IPS-18c (cell line): ENCODE measurements around the gene RNASE7.

ENCODE experiments used
- H3K4me3 ChIP-seq: 2 replicates; pipeline ENCODE4 v1.7.0; 2013; ENCODE audit warnings: low read depth, mild to moderate bottlenecking, low read length, moderate library complexity; ENCODE audit not compliant: insufficient read depth
- H3K9me3 ChIP-seq: one replicate; pipeline ENCODE4 v1.6.1; 2013; ENCODE audit warnings: mild to moderate bottlenecking, low read length, moderate library complexity; ENCODE audit not compliant: control insufficient read depth, insufficient read depth

The RNASE7 gene

DNA sequence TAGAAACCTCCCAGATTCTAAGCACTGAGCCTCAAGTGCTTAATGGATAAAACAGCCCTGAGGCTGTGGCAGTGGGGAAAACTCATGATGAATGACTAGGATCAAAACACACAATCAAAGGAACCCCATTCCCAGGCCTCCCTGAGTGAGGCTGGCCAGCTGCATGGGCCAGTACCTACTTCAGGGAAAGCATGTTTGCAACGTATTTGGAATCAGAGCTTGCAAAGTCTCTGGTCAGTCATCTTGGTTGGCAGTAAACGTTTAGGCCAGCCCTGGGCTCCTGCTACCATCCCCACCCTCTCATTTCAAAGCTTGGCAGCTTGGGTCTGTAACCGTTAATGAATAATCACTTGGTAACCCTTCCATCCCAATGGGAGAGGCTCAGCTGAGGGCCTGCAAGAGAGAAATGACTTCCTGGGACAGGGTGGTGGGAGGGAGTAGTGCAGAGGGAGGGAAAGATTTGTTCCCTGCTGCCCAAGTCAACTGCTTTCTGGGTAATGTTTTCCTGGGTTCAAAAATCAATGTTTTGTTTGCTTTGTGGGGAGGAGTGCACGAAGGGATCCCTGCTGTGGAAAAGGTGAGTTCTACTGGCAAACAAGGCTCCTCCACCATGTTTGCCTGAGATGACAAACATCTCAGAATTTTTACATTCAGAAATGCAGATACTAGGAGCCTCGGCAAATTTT lies 13.4 kb downstream of the RNASE7 start:
- H3K9me3 ChIP-seq = no peaks in the 10 kb centered on the region
- no peak overlapping the region for H3K4me3 ChIP-seq

DNA sequence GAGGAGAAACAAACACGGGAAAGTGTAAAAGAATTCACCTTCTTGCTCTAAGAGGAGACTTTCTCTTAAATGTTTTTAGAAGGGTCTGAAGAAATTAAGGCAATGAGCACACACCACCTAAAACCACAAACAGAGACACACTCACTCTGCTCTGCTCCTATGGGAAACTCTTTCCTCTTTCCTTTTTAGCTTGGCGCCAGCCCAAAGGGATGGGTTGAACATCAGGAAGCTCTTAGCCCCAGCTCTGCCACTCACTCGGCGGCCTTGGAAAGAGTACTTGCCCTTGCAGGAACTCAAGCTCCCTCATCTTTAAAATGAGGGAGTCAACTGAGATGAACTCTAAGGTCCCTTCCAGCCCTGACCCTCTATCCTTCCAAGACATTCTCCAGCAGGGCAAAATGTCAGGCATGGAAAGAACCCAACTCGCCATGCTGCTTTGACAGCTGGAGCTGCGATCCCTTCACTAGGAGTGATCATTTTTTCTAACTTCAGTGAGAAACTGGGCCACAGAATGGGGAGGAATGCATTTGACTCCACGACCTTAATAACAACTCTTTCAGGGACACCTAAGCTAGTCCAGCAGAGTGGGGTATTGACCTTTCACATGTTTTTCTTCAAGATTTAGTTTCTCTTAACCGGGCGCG lies 14.5 kb downstream of the RNASE7 start:
- Histone ChIP-seq H3K4me3 (no peak overlapping the region), H3K9me3 (no peaks in the 10 kb centered on the region)

DNA sequence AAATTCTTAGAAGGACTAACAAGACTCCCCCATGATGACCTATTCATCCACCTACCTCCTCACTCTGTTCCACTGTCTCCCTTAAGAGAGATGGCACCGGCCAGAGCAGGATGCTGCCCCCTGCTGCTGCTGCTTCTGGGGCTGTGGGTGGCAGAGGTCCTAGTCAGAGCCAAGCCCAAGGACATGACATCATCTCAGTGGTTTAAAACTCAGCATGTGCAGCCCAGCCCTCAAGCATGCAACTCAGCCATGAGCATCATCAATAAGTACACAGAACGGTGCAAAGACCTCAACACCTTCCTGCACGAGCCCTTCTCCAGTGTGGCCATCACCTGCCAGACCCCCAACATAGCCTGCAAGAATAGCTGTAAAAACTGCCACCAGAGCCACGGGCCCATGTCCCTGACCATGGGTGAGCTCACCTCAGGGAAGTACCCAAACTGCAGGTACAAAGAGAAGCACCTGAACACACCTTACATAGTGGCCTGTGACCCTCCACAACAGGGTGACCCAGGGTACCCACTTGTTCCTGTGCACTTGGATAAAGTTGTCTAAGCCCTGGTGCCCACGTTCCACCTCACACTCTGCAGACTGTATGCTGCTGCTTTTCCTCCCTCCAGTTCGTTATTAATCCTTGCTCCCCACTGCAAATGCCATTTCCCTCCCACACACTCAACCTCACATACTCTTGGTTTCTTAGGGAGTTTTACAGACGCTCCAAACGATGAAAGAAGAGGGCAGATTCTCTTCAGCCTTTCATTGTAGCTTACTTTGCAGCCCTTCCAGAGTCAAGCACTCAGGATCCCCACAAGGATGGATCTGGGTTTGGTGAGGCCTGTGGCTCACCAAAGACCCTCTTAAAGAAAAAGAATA lies 15.9 kb downstream of the RNASE7 start, which contains the start of gene RNASE8:
RNASE8 (plus strand) TSS at position 20 of the 873 bp plus-strand sequence; CDS start at position 91, 71 bp downstream.
- Histone ChIP-seq H3K9me3 (no peaks in the 10 kb centered on the region), H3K4me3 (no peak within 1 kb of the TSS)

DNA sequence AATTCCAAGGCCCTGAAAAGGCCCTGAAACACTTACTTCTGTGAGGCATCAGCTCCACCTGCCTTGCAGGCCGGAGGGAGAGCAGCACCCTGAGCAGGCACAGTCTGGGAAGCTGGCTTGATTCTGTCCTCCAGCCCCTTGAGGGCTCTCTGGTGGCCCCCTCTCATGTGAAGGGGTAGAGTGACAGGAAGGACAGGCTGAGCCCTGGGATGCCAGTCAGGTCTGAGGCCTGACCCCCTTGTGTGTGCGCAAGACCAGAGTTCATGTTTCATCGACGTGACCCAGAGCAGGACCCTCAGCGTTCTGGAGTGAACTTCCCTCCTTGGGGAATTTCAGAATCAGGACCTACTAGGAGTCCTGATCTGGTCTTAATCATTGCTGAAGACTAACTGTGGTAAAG lies 16.7 kb downstream of the RNASE7 start:
- Histone ChIP-seq H3K4me3 (no peak overlapping the region), H3K9me3 (no peaks in the 10 kb centered on the region)

DNA sequence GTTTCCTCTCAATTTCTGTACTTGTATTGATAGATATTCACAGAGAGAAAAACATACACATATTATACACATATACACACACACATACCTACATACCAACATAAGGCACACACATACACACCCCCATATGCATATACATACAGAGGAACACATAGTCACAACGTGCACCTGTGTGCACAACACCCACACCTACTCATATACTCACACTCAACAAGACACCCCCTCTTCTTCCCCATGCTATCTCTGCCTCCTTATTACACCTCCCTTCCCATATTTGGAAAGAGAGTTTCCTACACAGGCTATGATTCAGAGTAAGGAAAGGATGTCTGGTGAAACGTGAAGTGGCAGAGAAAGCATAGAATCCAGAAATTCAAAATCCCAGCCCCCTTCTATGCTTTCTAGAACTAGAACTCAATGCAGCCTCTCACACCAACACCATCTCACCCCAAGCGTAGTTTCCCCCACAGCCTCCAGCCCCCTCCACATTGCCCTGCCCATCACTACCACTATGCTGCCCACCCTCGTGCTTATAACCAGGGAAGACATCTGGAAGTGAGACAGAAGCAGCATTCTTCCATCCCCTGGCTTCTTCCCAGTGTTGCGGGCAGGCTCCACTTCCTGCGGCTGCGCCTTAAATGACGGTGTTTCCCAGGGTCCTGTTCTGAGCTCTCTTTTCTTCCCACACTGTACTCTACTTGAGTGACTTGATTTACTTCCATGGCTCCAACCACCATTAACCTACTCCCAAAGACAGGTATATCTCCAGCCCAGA lies 17.9 kb downstream of the RNASE7 start:
- no peaks in the 10 kb centered on the region for H3K9me3 ChIP-seq
- no peak overlapping the region for H3K4me3 ChIP-seq

DNA sequence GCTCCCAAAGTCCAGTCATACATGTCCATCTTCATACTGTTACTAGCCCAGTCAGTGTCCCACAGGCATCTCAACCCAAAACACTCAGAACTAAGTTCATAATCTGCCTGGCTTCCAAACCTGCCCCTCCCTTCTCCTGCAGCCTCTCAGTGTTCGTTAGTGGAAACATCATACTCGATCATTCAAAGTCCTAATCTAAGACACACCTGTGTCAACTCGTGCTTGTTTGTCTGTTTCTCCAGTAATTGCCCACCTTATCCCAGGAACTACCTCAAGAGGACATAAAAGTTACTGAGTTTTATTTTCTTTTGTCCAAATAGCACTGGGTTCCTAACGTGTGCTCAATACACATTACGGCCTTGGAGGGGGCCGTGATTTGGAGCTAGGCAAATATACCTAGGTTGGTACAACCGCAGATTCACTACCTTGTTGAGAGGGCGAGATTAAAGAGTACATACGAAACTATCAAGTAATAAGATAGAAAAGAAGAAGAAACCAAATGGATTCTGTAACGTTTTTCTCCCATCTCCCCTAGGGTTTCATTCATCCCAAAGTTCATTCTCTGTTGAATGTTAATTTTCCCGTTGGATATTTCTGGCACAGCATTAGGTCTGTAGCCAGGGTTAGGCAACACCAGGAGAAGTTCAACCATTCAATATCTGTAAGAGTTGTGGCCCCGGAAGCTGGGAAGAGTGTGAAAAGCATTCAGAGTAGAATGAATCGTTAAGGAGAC lies 18.6 kb downstream of the RNASE7 start:
- Histone ChIP-seq H3K9me3 (no peaks in the 10 kb centered on the region), H3K4me3 (no peak overlapping the region)

DNA sequence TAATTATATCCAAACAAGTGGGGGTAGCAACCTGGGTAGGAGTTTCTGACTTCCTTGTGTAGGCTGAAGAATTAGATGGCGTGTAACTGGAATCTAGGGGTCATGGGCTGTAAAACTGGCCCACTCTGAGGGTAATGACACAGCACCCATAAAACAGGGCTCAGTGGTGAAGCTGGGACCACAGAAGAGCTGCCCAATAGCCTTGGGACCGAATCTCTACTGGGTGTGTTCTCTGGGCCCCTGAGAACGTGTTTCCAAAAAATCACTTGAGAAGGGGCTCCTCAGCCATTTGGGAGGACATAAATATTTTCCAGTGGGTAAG lies 19.1 kb downstream of the RNASE7 start:
- no peaks in the 10 kb centered on the region for H3K9me3 ChIP-seq
- no peak overlapping the region for H3K4me3 ChIP-seq

DNA sequence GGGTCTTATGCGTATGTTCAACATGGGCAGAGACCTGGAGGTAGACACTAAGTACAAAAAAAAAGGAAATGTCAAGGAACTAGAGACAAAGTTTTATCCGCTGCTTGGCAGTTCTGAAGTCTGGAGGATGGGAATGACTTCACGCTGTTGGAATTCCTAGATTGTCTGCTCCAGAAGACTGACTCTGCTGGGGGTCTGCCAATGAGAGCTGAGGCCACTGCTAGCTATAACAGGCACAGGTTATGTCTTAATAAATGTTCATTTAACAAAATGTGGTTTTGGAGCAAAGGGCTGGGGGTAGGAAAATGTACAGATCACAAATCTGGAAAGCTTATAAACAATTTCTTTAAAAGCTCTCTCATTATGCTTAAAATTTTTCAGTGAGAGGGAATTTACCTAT lies 21.3 kb downstream of the RNASE7 start:
- H3K9me3 ChIP-seq = no peaks in the 10 kb centered on the region
- no peak overlapping the region for H3K4me3 ChIP-seq

DNA sequence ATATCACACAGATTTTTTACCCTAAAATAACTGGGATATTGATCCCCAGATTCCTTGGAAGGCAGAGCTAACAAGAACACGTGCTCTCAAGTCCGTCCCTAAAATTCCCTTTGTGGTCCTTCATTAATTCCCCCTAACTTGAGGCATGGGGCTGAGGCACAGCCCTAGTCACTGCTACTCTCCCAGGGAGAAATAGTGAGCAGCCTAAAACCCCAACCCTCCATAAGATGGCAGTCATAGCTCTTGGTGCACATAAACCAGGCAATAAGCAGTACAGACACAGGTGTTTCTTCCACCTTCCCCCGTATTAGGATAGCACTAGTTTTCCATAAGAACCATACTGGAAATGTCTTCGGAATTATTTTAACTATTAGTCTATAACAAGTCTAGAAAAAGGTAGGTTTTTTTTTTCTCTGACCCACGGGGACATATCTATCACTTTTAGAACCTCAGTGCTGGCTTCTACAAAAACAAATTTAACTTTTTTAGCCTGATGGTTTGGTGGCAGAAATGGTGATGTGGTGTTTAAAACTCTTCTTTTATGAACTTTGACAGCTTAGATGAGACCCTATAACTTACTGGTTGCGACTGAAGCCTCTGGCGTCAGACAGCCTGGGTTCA lies 24.8 kb downstream of the RNASE7 start:
- no peaks in the 10 kb centered on the region for H3K9me3 ChIP-seq
- no peak overlapping the region for H3K4me3 ChIP-seq

DNA sequence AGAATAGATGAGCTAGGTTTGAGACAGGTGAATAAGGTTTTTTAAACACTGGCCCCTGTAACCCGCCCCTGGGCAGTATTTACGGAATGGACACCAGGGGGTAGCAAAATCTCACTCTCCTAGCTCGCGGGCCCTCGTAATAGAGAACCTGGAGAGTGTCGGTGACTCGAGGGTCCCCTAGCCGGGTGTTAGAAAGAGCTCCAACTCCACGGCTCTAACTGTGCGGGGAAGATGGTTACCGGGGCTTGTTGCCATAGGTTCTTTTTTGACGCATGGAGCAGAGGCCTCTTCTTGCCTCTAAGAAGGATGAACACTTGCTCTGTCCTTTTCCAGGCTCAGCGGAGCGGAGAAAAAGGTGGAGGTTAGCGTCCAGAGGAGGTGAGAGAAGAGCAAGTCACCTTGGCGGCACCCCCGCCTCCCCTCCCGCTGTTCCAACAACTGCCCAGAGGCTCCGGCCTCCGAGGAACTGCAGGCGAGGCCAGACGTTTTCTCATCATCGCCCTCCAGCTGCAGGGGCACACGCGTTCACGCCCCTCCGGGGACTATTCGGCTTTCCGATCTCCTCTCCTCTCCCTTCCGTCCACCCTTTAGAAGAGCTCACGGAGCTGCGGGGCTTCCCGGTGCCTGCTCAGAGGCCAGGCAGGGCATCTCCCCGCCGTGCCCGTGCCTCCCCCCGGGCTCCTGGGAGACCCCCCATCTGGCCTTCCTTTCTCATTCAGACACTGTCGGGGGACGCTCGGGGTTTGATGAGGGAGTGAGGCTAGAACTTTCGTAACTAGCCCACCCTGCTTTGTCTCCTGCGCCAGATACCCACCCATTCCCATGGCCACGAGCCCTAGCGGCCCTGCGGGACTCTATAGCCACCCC lies 26.6 kb downstream of the RNASE7 start:
- Histone ChIP-seq H3K4me3 (peak overlapping the region; percentile 87), H3K9me3 (no peaks in the 10 kb centered on the region)

DNA sequence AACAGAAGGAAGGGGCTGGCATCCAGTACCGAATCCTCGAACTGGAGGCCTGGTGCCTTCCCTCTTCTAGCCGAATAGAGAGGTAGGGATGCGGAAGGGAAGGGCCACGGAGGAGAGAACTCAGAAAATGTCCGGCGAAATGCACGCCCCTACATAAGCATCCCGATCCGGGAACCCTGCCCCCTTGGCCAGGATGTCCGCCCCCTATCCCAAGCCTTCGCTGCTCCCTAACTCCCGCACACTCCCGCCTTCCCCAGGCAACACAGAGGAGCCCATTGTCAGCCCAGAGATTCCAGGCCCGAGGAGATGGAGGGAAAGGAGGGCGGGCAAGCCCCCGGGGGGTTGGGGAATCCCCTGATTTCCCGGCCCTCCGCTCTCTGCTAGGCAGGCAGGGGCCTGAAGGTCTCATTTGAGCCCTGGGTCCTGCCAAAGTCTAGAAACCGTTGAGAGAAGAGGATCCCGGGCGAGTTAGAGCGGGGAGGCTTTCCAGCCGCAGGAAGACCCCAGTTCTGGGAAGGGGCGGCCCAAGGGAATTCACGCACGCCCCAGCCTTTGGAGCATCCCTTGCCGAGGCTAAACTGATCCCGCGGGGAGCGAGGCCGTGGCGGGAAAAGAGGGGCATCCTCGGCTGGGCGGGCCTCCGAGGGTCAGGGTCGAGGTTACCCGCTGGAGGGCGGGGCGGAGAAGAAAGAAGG lies 27.4 kb downstream of the RNASE7 start:
- peak overlapping the region; percentile 87 for H3K4me3 ChIP-seq
- H3K9me3 ChIP-seq = no peaks in the 10 kb centered on the region

DNA sequence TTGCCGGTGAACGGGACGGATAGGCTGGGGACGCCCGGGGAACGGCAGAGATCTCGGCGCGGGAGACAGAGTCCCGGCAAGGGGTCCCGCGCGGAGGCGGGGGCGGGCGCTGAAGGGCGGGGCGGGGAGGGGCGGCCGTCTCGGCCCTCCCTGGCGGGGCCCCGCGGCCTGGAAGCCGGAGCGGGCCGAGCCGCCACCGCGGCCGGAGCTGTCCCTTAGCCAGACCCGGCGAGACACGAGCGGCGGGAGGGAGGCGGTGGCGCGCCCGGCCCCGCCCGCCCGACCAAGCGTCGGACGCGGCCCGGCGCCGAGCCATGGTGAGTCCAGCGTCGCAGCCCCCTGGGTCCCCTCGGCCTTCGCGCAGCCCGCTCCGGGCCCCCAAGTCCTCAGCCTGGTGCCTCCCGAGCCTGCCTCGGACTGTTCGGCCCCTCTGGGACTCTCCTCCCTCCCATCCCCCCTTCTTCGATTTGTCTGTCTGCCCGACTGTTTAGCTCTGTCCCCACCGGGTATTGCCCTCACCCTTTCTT lies 28.0 kb downstream of the RNASE7 start, which contains the start of gene ARHGEF40:
ARHGEF40 (plus strand) TSS at position 222 of the 527 bp plus-strand sequence; CDS start at position 315, 93 bp downstream.
- H3K9me3 ChIP-seq = no peaks in the 10 kb centered on the region
- peak within 1 kb of the TSS; percentile 87 for H3K4me3 ChIP-seq

DNA sequence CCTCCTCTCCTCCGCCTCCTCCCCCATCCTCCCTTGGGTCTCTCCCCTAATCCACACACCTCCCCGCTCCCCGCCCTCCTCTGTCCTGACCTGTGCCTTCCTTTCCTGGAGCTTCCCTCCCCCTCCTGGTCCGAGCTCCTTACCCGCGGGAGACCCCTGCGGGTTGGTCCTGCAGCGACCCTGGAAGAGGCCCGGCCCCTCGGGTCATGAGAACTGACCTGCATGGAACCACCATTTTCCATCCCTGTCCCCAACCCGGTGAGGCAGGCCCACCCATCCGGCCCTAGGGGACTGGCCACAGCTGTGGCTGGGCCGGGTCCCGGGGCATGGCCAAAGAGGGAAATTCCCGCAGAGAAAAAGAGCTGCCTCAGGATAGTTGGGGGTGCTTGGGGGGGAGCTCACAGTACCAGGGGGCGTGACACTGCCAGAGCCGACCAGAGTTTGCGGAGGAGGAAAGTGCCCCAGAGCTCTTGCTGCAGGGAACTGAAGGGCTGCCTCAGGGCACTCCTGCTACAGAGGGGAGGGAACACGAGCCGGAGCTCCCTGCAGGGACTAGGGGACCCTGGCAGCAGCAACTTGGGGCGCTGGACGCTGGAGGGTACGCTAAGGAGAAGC lies 28.6 kb downstream of the RNASE7 start:
- Histone ChIP-seq H3K9me3 (no peaks in the 10 kb centered on the region), H3K4me3 (peak overlapping the region; percentile 87)

DNA sequence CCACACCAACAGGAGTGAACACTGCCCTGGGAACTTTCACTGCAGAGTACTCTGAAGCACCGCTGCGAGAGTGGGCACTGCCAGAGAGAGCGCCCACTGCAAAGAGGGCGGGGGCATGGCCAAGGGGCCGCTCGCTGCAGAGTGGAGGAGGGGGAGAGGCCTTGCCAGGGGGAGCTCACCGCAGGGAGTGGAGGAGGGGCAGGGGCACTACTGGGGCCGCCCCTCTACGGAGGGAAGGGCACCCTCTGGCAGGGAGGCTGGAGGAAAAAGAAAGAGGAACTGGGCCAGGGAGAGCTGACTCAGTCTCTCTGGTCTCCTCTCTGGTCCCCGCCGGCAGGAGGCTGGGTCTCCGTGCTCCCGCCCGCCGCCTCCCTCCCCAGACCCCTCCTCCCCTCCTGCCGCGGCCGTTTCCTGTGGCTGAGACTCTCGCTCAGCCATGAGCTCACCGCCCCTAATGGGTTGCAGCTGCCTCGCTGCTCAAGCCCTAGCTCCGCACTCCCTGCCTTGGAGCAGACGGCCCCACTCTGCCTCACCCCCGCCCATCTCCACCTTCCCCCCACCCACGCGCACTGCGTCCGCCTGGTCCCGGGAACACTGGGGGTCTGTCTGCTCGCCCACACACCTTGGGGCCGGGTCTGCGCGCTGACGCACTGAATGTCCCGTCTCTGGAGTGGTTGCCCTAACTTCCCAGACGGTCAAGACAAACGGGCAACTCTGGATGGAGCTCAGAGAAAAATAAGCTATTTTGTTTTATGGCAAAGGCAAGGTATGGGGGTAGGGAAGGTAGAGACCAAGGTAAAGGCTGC lies 29.3 kb downstream of the RNASE7 start:
- peak overlapping the region; percentile 87 for H3K4me3 ChIP-seq
- H3K9me3 ChIP-seq = no peaks in the 10 kb centered on the region
